Peyer's patch (tissue), 4 donors: ENCODE data around the gene CDH8. TPM values are rescaled to one million over a fixed set of nuclear protein-coding genes. Genes with fewer than 3 reads are reported as not detected.

Source experiments
- DNase-seq, 3 donors: peaks; one replicate each; pipeline ENCODE4 v3.0.0-alpha.2; 2017 to 2019
- H3K27ac ChIP-seq, 4 donors: fragments of 200-600 bp; sonication (generic); one replicate each; pipeline ENCODE4 v1.5.1; 2016 to 2019
- H3K27me3 ChIP-seq, 2 donors: fragments of 200-600 bp; sonication (generic); one replicate each; pipeline ENCODE4 v1.5.1; 2019
- H3K36me3 ChIP-seq, 3 donors: fragments of 200-600 bp; sonication (generic); one replicate each; pipeline ENCODE4 v1.5.1; 2016 to 2019
- H3K4me1 ChIP-seq, 4 donors: fragments of 200-600 bp; sonication (generic); one replicate each; pipeline ENCODE4 v1.5.1; 2016 to 2019
- H3K4me3 ChIP-seq, 4 donors: fragments of 200-600 bp; sonication (generic); 1 replicate in 3 of 4; 2 replicates in 1 of 4; pipeline ENCODE4 v1.5.1; 2016 to 2019; ENCODE audit warnings: mild to moderate bottlenecking in 1 of 4
- H3K9me3 ChIP-seq, 4 donors: fragments of 200-600 bp; sonication (generic); one replicate each; pipeline ENCODE4 v1.5.1; 2016 to 2019; ENCODE audit warnings: mild to moderate bottlenecking in 1 of 4
- POLR2A ChIP-seq, 2 donors: fragments of 450-650 bp; IDR thresholded peaks; one replicate each; pipeline ENCODE4 v1.5.1; 2017; ENCODE audit warnings: antibody characterized with exemption in 2 of 2, mild to moderate bottlenecking in 2 of 2, moderate library complexity in 2 of 2
- total RNA-seq, 4 donors: library from RNA; depleted of rRNA; stranded (reverse); fragments of >200 nt; gene quantifications; one replicate each; pipeline ENCODE4 v1.1.0, GENCODE V29; 2016
- TF ChIP-seq, protein P1 (sequence below), 6 experiments: fragments of 450-650 bp in 4 of 6; fragments of 200-600 bp in 2 of 6; sonication (generic) in 1 of 6; IDR thresholded peaks; one replicate each; pipeline ENCODE4 v1.5.1; 2017 to 2019; ENCODE audit warnings: antibody characterized with exemption in 6 of 6, mild to moderate bottlenecking in 3 of 6, moderate library complexity in 1 of 6

Gene CDH8
- total RNA-seq, 4 donors from 2014 or later = not detected

DNA sequence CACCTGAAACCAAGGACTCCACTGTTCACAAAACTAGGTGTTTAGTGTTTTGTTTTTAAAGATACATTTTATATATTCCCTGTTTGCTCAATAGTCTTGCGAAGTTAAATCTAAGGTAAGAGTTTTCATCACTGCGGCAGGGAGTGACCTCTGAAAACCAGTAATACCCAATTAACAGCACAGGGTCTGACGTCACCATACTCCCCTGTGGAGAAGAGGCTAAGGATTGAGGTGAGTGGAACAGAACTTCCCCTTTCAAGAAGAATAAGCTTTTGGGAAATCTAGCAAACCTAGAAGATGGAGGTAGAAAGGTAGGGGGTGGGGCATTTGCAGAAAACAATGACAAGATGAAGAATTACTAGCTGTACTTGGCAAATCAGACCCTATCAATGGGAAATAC is 120.7 kb downstream of the CDH8 start:
- TF ChIP-seq, protein P1, sequence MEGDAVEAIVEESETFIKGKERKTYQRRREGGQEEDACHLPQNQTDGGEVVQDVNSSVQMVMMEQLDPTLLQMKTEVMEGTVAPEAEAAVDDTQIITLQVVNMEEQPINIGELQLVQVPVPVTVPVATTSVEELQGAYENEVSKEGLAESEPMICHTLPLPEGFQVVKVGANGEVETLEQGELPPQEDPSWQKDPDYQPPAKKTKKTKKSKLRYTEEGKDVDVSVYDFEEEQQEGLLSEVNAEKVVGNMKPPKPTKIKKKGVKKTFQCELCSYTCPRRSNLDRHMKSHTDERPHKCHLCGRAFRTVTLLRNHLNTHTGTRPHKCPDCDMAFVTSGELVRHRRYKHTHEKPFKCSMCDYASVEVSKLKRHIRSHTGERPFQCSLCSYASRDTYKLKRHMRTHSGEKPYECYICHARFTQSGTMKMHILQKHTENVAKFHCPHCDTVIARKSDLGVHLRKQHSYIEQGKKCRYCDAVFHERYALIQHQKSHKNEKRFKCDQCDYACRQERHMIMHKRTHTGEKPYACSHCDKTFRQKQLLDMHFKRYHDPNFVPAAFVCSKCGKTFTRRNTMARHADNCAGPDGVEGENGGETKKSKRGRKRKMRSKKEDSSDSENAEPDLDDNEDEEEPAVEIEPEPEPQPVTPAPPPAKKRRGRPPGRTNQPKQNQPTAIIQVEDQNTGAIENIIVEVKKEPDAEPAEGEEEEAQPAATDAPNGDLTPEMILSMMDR (IDR thresholded peaks at IDR 0.05) = no peak
- TF ChIP-seq POLR2A (IDR thresholded peaks at IDR 0.05) = no peak
- no peaks in the 10 kb centered on the region for H3K27me3 ChIP-seq

DNA sequence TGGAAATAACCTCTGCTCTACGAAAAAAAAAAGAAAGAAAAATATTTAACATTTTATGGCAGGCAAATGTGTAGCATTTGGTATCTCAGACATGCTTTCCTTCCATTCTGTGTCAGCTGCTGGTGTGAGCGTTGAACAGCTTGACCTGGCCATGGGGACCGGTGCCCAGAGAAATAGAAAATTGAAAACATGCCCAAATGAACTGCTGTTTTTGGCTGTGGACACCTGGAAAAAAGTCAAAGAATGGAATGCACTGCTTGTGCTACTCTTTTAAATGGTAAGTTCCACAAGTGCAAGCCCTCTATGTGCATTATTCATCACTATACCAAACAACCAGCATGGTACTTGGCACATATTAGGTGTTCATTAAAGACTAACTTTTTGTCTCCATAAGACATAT is 127.2 kb downstream of the CDH8 start:
- Histone ChIP-seq H3K9me3 (no peaks in the 10 kb centered on the region), H3K27ac (no peak overlapping the region), H3K27me3 (no peaks in the 10 kb centered on the region), H3K4me1 (no peaks in the 10 kb centered on the region), H3K36me3 (no peaks in the 10 kb centered on the region), H3K4me3 (no peak overlapping the region)
- no peak for DNase-seq
- TF ChIP-seq POLR2A (IDR thresholded peaks at IDR 0.05) = no peak
- TF ChIP-seq, protein P1 (IDR thresholded peaks at IDR 0.05) = no peak

More for the DNA sequence above, 120.7 kb downstream of the CDH8 start:
- no peak for DNase-seq
- no peak overlapping the region for H3K27ac ChIP-seq
- H3K4me3 ChIP-seq = no peak overlapping the region
- H3K4me1 ChIP-seq = no peaks in the 10 kb centered on the region
- H3K36me3 ChIP-seq = no peaks in the 10 kb centered on the region
- no peaks in the 10 kb centered on the region for H3K9me3 ChIP-seq

DNA sequence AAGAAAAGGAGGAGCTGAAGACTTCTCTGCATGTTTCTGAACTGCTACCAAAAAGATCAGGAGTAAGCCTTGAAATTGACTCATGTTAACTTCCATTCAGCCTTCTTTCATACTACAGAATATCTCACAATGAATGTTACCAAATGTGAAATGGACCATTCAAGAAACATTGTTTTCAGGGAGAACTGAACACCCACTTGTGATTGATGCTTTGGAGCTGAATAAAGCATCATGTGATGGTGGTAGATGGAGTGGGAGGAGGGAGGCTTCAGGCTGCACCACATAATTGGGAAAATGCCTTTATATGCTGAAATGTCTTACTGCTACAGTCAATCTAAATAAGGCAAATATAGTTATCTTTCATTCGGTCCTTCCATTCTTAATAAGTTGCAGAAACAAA is 127.8 kb downstream of the CDH8 start:
- DNase-seq = no peak
- Histone ChIP-seq H3K4me1 (no peaks in the 10 kb centered on the region), H3K9me3 (no peaks in the 10 kb centered on the region), H3K27ac (no peak overlapping the region), H3K36me3 (no peaks in the 10 kb centered on the region), H3K4me3 (no peak overlapping the region), H3K27me3 (no peaks in the 10 kb centered on the region)
- TF ChIP-seq, protein P1 (IDR thresholded peaks at IDR 0.05) = no peak
- TF ChIP-seq POLR2A (IDR thresholded peaks at IDR 0.05) = no peak

DNA sequence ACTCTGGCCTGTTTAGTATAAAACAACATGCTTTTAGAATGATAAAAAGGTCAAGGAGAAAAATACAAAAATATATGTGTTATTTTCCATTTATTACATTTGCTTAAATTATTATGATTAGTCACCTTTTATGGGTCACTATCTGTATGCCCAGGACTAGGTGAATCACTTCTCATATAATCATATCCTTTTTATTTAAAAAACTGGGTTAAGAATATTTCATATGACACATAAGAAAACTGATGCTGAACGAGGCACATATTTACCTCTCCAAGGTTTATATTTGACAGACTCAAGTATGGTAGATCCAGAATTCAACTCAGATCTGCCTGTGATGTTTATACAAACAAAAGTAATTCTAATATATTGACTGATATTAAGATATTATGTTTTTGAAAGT is 134.5 kb downstream of the CDH8 start:
- H3K36me3 ChIP-seq = no peaks in the 10 kb centered on the region
- H3K27me3 ChIP-seq = no peaks in the 10 kb centered on the region
- no peak overlapping the region for H3K27ac ChIP-seq
- no peaks in the 10 kb centered on the region for H3K9me3 ChIP-seq
- H3K4me3 ChIP-seq = no peak overlapping the region
- no peak for DNase-seq
- H3K4me1 ChIP-seq = no peaks in the 10 kb centered on the region
- TF ChIP-seq, protein P1 (IDR thresholded peaks at IDR 0.05) = no peak
- no peak for TF ChIP-seq POLR2A (IDR thresholded peaks at IDR 0.05)

DNA sequence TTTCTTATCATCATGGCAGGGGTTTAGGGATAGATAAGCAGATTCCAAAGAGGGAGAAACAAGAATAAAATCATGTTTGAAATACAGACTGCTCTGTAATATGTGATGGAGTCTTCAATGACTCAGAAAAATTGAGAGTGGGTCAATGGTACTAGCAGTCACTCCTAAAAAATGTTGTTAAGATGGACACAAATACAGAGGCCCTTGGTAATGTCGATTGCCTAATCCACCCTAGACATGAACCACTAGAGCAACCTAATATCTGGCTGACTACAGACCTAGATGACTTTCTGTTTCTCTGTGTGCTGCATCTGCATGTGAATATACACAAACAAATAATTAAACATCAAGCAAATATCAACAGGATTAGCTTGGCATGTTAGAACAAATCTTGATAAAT is 135.8 kb downstream of the CDH8 start:
- DNase-seq = no peak
- Histone ChIP-seq H3K36me3 (no peaks in the 10 kb centered on the region), H3K4me1 (no peaks in the 10 kb centered on the region), H3K9me3 (no peaks in the 10 kb centered on the region), H3K4me3 (no peak overlapping the region), H3K27me3 (no peaks in the 10 kb centered on the region), H3K27ac (no peak overlapping the region)
- TF ChIP-seq, protein P1 (IDR thresholded peaks at IDR 0.05) = no peak
- TF ChIP-seq POLR2A (IDR thresholded peaks at IDR 0.05) = no peak

DNA sequence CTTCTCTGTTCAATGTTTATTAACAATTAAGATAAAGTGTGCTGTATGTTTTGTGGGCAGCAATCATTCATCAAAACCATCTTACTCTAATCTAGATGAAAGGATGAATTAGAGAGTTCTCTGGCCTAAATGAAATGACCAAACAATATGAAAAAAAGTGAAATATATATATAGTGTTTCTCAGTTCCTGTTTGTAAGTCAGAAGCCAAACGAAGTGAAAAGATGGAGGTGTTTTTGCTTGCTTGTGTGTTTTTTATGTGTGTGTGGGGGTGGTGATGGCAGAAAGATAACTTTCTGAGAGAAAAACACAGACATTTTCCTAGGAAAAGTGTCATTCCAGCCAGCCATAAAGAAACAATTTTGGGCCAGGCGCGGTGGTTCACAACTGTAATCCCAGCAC is 138.6 kb downstream of the CDH8 start:
- Histone ChIP-seq H3K4me1 (no peaks in the 10 kb centered on the region), H3K36me3 (no peaks in the 10 kb centered on the region), H3K27me3 (no peaks in the 10 kb centered on the region), H3K4me3 (no peak overlapping the region), H3K27ac (no peak overlapping the region), H3K9me3 (no peaks in the 10 kb centered on the region)
- no peak for DNase-seq
- TF ChIP-seq, protein P1 (IDR thresholded peaks at IDR 0.05) = no peak
- no peak for TF ChIP-seq POLR2A (IDR thresholded peaks at IDR 0.05)
